Daoy (cell line): ENCODE data around the gene TFPI2. TPM values are rescaled to one million over a fixed set of nuclear protein-coding genes. Genes with fewer than 3 reads are reported as not detected.
"Not testable (repeated sequence)": the region's sequence is repeated elsewhere in the genome, so short reads cannot be mapped to it uniquely, and the experiment has no call there.

Experiments used
- DNase-seq: peaks from one replicate; pipeline ENCODE4 v3.0.0-alpha.2; 2015; ENCODE audit warnings: low read depth
- total RNA-seq: library from RNA; depleted of rRNA; stranded (reverse); fragments of >200 nt; shearing (Covaris generic); gene quantifications from 2 replicates; pipeline ENCODE4 v1.2.3, GENCODE V29; 2014; rRNA removed

TFPI2 gene, protein sequence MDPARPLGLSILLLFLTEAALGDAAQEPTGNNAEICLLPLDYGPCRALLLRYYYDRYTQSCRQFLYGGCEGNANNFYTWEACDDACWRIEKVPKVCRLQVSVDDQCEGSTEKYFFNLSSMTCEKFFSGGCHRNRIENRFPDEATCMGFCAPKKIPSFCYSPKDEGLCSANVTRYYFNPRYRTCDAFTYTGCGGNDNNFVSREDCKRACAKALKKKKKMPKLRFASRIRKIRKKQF
- 108 and 113 TPM in 2 replicates for total RNA-seq

- DNase-seq: peak; percentile 92
Measured at GRCh38 chr7:93890464-93891068, at the start of gene TFPI2. TSS of gene TFPI2 (minus strand) at chr7:93890753. CDS start at chr7:93890678, 75 bp downstream.

DNA sequence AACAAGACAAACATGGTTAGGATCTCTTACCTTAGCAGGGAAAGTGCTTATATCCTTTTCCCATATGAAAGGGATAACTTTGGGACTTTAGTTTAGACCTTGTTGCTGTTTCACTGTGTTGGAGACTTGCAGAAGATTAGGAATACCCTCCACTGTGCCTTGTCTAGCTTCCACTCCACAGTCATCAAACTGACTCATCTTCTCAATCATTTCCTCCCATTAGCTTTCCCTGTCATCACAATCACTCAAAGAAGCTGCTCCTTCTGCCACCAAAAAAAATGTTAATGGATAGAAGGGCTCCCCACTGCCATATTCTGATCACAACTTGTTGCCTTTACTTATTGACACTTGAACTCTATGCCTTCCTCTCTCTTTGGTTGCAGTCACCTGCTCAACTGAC lies 47.7 kb upstream of the TFPI2 start:
- no peak for DNase-seq

DNA sequence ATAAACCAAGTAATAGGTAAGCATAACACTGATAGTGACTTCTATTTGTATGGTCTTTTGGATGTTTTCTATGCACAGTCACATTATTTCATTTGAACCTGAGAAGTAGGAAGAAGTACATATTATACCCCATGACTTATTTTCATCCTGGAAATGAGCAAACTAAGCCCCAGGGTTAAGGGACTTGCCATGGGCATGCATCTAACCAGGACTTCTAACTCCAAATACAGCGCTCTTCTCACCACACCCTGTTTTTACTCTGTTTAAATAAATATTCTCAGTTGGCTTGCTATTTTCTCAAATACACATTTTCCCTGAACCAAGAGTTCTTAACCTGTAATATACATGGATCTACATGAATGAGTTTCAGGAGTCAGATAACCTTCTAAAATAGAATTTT lies 47.3 kb upstream of the TFPI2 start:
- DNase-seq: no peak

DNA sequence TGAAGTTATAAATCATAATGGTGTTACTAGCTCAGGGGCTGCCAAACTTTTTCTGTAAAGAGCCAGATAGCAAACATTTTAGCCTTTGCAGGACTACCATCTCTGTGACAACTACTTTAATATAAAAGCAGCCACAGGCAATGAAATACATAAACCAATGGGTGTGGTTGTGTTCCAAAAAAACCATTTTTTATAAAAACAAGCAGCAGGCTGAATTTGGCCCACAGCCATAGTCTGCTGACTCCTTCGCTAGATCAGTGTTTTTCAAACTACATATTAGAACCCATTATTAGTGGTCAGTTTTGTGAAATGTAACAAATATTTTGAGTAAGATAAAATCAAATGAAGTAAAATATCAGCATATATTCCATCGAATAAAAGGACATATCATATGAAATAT lies 44.5 kb upstream of the TFPI2 start:
- DNase-seq: no peak

DNA sequence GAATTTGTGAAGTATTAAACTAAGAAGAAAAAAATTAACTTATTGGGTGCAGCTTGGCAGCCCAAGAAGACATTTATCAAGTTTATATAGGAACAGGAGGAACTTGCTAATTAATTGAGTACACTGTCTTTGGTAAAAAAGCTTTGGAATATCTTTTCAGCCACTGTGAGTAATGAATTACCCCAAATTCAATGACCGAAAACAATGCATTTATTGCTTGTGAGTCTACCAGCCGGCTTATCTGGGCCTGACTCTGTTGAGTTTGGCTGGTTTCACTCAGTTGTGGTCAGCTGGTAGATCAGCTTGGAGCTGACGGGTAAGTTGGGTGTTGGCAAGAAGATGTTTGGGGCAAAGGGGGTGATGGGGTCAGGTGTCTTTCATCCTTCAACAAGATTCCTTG lies 42.6 kb upstream of the TFPI2 start:
- DNase-seq: no peak

- no peak for DNase-seq
Measured at GRCh38 chr7:93931655-93932054, 41.1 kb upstream of the TFPI2 start.

DNA sequence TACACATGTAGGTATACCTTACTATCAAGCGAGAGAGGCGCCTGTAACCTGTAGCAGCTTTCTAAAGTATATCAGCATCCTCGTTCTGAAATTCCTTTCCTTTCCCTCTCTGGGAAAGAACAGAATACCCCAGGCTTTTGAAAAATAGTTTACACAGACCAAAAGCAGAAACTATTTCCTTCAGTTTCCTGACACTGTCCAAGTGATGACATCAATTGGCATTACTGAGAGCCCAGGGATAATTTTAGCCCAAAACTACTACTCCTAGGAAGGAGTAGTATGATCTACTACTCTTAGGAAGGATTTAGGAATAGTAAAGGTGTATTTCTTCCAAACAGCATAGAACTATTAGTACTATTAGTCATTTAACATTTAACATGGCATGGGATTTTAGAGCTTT lies 37.0 kb upstream of the TFPI2 start:
- no peak for DNase-seq

- DNase-seq: no peak
Measured at GRCh38 chr7:93926800-93927199, 36.2 kb upstream of the TFPI2 start.

DNA sequence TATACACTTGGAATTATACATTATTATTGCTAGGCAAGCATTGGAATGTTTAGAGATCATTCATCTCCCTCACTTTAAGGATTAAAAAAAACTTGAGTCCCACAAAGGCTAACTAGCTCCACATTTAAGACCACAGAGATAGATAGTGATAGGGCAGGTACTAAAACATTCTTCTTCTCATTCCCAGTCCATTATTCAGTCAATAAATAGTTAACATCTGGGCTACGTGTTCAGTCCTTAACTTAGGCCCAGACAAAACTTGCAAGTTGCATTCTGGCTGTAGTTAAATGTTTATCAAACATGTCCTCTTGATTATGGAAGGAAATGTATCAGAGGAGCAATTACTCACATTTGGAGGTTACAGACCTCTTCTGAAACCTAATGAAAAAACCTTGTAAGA lies 33.4 kb upstream of the TFPI2 start:
- DNase-seq: no peak

DNA sequence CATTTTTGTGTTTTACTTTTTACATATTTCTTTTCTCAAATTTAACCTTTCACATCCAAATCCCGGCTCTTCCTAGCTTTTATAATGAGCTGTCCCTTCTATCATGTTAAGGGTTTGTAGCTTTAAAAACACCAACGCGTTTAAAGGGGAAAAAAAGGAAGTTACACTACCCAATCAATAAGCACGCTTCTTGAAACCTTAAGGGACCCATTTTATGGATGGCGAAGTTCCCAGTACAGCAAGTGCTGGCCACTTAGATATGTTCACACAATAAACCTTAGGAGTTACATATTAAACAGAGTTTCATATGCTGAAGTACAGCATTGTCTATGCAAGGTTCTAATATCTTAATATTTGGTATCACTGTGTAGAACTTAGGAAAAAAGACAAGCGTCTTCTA lies 32.7 kb upstream of the TFPI2 start:
- no peak for DNase-seq

DNA sequence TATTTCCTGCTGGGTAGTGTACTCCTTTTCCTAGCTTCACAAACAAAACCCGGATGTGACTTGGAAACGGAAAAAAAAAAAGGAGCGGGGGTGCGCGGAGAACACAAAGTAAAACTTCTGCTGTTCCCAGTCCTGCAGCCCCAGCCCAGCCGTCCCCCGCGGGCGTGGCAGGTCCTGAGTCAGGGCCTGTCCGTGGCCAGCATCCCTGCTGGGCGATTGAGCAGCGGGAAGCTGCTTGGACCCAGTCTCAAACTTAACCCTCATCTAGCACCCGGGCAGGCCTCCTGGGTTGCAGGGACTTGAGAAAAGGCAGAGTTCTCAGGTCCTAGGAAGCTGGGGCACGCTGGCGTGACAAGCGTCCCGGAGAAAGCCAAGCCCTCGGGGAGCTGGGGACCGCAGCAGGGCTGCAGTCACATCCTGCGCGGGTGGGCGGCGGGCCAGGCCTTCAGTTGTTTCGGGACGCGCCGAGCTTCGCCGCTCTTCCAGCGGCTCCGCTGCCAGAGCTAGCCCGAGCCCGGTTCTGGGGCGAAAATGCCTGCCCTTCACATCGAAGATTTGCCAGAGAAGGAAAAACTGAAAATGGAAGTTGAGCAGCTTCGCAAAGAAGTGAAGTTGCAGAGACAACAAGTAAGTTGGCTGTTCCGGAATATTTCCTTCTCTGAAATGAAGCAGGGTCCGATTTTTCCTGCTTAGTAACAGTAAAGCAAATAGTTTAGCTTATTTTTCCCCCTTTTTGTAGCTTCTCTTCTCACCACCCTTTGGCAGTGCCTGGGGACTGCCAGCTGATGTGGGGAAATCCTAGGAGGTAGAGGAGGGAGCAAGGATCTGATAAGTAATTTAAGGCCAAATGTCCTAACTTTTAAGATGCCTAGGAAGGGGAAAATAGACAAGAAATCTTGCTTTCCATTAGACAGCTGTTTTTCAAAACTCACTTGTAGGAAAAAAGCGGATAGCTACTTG lies 31.3 kb upstream of the TFPI2 start, which contains the start of gene GNG11:
GNG11 (plus strand) TSS at position 129 of the 960 bp plus-strand sequence; CDS start at position 532, 403 bp downstream.
- DNase-seq: peak; percentile 84

- no peak for DNase-seq
Measured at GRCh38 chr7:93921186-93921585, 30.6 kb upstream of the TFPI2 start.

GRCh38 chr7:93920496-93921182 lies 30.1 kb upstream of the TFPI2 start:
- DNase-seq: no peak

- DNase-seq: not testable (repeated sequence)
Measured at GRCh38 chr7:93916315-93916714, 25.8 kb upstream of the TFPI2 start.

GRCh38 chr7:93915888-93916287 lies 25.3 kb upstream of the TFPI2 start:
- DNase-seq: not testable (repeated sequence)

- not testable (repeated sequence) for DNase-seq
Measured at GRCh38 chr7:93915206-93915842, 24.8 kb upstream of the TFPI2 start.

GRCh38 chr7:93914581-93915066 lies 24.1 kb upstream of the TFPI2 start:
- peak; percentile 26 for DNase-seq

DNA sequence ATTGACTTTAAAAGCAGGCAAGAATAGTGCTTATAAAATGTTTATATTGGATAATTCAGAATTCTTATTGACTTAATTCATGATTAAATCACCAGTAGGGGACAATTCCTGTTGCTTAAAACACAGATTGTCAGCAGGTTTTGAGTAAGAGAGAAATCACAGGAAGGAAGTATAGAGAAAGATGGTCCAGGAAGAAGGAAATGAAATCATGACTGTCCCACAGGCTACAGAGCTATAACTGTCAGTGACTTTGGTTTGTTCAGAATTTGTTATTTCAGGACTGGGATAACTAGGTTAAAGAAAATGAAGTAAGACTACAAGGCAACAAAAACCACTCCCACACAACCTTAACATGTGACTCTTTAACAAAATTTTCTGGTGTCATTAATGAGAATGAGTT lies 22.6 kb upstream of the TFPI2 start:
- no peak for DNase-seq

- not testable (repeated sequence) for DNase-seq
Measured at GRCh38 chr7:93911661-93912060, 21.1 kb upstream of the TFPI2 start.

- DNase-seq: not testable (repeated sequence)
Measured at GRCh38 chr7:93911242-93911641, 20.7 kb upstream of the TFPI2 start.
